Ascending aorta (tissue), 2 donors: ENCODE results near the gene XRCC3. TPM values are rescaled to one million over a fixed set of nuclear protein-coding genes. Genes with fewer than 3 reads are reported as not detected.
A peak's percentile ranks its signal among the peaks of the same experiment; 100 is the strongest.

ENCODE experiments used
- DNase-seq, 2 donors: peaks; one replicate each; pipeline ENCODE4 v3.0.0-alpha.2; 2019; ENCODE audit warnings: low spot score in 2 of 2
- H3K27ac ChIP-seq, 2 donors: fragments of 200-600 bp; sonication (generic); one replicate each; pipeline ENCODE4 v1.5.1; 2016 to 2017; ENCODE audit warnings: mild to moderate bottlenecking in 1 of 2
- H3K27me3 ChIP-seq: fragments of 200-600 bp; sonication (generic); one replicate; pipeline ENCODE4 v1.5.1; 2017
- H3K36me3 ChIP-seq, 2 donors: fragments of 200-600 bp; sonication (generic); one replicate each; pipeline ENCODE4 v1.5.1; 2016
- H3K4me1 ChIP-seq, 2 donors: fragments of 200-600 bp; sonication (generic); one replicate each; pipeline ENCODE4 v1.5.1; 2016 to 2017; ENCODE audit warnings: mild to moderate bottlenecking in 1 of 2
- H3K4me3 ChIP-seq, 2 donors: fragments of 200-600 bp; sonication (generic); one replicate each; pipeline ENCODE4 v1.5.1; 2016 to 2017; ENCODE audit warnings: mild to moderate bottlenecking in 1 of 2
- H3K9me3 ChIP-seq, 2 donors: fragments of 200-600 bp; sonication (generic); one replicate each; pipeline ENCODE4 v1.5.1; 2016
- intact Hi-C: fragments of 100-400 bp; cut with DNase I; formaldehyde crosslinking; loops from one replicate; pipeline ENCODE4 v1.15.1; 2023
- total RNA-seq: library from RNA; depleted of rRNA; stranded (reverse); fragments of >200 nt; gene quantifications from one replicate; pipeline ENCODE4 v1.1.0, GENCODE V29; 2016
- TF ChIP-seq, protein P1 (sequence below), 3 experiments: fragments of 200-600 bp in 2 of 3; fragments of 450-650 bp in 1 of 3; sonication (generic) in 2 of 3; IDR thresholded peaks; one replicate each; pipeline ENCODE4 v1.5.1; 2016 to 2019; ENCODE audit warnings: antibody characterized with exemption in 3 of 3, mild to moderate bottlenecking in 1 of 3, moderate library complexity in 1 of 3

Gene XRCC3
- total RNA-seq, 1 donor from 2014 or later = 9.0 TPM

DNA sequence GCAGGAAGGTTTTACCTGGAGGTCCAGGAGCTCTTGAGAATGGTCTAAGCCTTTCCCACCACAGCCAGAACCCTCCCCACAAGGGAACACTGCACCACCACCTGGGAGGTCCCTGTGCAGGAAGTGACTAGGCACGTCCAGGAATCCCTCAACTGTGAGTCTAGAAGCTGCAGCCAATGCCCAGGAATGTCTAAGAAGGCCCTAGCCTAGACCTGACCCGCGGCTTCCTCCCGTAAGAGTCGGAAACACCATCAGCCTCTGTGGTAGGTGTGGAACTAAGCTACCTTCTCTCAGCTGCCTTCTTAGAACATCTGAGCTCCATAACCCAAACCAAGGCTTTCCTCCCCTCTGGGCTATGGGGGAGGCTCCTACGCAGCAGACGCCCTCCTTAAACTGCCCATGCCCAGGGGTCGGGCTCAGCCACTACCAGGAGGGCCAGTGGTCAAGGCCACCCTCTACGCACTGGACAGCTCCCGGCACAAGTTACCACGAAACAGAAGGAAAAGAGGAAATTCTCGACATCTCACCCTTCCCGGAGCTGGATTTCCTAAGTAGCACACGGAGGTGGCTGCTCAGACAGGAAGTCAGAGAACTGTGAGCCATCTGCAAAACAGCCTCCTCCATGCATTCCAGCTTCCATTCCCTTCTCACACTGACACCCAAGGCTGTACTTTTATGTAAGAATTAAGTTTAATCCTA lies 25.9 kb upstream of the XRCC3 start:
- TF ChIP-seq, protein P1, sequence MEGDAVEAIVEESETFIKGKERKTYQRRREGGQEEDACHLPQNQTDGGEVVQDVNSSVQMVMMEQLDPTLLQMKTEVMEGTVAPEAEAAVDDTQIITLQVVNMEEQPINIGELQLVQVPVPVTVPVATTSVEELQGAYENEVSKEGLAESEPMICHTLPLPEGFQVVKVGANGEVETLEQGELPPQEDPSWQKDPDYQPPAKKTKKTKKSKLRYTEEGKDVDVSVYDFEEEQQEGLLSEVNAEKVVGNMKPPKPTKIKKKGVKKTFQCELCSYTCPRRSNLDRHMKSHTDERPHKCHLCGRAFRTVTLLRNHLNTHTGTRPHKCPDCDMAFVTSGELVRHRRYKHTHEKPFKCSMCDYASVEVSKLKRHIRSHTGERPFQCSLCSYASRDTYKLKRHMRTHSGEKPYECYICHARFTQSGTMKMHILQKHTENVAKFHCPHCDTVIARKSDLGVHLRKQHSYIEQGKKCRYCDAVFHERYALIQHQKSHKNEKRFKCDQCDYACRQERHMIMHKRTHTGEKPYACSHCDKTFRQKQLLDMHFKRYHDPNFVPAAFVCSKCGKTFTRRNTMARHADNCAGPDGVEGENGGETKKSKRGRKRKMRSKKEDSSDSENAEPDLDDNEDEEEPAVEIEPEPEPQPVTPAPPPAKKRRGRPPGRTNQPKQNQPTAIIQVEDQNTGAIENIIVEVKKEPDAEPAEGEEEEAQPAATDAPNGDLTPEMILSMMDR (IDR thresholded peaks at IDR 0.05) = no peak
- no peaks in the 10 kb centered on the region for H3K27me3 ChIP-seq
- H3K36me3 ChIP-seq = peaks cover 10 to 19% of the 10 kb centered on the region in 2 donors
- peak in 1 of 2 donors; percentile 56 for DNase-seq
- H3K4me1 ChIP-seq = peaks cover 11 to 17% of the 10 kb centered on the region in 2 donors
- H3K4me3 ChIP-seq = no peak overlapping the region
- intact Hi-C loops = no loop called here
- no peaks in the 10 kb centered on the region for H3K9me3 ChIP-seq
- no peak overlapping the region for H3K27ac ChIP-seq

DNA sequence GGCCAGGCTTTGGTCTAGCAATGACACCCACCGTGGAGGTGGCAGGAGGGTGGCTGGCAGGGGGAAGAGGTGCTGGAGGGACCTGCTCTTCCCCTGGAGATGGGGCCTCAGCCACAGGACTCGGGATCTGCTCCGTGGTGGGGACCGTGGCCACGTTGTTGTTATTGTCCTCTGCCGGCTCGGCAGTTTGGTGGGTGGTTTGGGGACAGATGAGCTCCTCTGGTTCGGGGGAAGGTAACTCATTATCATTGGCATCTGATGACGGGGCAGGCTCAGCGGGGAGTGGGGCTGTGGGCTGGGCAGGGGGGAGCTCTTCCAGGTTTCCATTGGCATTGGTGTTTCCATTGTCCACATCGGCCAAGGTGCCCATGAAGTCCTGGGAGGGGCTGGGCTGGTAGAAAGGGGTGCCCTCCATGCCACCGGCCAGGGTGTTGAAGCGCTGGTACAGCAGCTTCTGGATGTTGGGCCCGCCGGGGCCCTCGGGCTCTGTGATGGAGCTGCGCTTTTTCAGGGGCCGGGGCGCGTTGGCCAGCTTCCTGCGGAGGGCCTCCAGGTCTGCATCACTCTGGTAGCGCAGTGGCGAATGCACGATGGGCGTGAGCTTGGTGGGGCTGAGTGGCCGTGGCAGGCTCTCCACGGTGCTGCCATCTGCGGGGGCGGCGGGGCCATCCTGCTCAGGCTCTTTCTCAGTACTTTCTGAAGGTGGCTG lies 24.7 kb upstream of the XRCC3 start:
- H3K27me3 ChIP-seq = no peaks in the 10 kb centered on the region
- intact Hi-C loops = loop anchor here (5.0 kb wide), 1 partner anchor 168 kb away; no protein-coding TSS in a partner anchor
- TF ChIP-seq, protein P1 (IDR thresholded peaks at IDR 0.05) = no peak
- peak in 1 of 2 donors; percentile 56 for DNase-seq
- H3K27ac ChIP-seq = no peak overlapping the region
- H3K9me3 ChIP-seq = no peaks in the 10 kb centered on the region
- H3K36me3 ChIP-seq = peaks cover 10 to 15% of the 10 kb centered on the region in 2 donors
- no peak overlapping the region for H3K4me3 ChIP-seq
- peaks cover 17 to 29% of the 10 kb centered on the region in 2 donors for H3K4me1 ChIP-seq

DNA sequence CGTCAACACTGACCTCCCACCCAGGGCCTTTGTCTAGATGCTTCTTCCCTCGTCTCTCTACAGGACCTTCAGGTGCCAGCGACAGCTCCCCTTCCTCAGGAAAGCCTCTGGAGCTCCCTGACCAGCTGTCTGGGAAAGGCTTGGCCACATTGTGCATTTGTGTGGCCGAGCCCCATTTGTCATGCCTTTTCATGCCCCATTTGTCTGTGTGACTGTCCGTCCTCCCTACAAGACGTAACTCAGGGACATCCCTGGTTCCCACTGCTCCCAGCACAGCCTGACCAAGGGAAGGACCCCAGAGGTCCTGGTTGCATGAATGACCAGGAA lies 24.2 kb upstream of the XRCC3 start:
- intact Hi-C loops = loop anchor here (5.0 kb wide), 1 partner anchor 167 kb away; no protein-coding TSS in a partner anchor
- H3K27ac ChIP-seq = peak overlapping the region in 1 of 2 donors; percentile 12
- peaks cover 13 to 14% of the 10 kb centered on the region in 2 donors for H3K36me3 ChIP-seq

DNA sequence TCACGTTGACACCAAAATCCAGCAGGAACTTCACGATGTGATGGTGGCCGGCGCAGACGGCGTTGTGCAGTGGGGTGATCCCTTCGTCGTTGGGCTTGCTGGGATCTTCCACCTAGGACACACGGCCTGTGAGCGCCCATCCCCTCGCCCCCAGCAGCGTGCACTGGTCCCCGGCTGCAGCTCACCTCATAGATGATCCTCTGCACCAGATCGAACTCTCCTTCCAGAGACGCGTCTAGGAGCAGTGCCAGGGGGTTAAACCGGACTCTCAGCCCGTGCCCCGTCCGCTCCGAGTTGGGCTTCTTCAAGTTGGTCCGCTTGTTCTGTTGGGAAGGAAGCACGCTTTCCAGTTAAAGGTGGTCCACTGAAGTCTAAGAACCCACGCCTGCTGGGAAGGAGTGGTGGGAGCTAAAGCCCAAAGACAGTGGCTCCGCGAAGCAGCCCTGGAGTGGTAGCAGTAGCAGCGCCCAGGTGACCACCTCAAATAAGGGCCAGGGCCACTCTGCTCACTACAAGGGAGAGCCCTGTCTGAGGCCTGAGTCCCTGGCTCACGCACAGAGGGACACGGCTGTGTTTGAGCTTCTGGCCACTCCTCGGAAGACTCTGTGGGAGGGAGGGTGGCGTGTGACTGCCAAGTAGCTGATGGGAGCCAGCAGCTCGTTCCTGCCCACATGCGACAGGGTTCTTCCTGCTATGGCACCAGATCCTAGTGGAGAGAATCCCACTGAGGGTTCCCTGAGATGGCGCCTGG lies 23.6 kb upstream of the XRCC3 start:
- DNase-seq = peak in 1 of 2 donors; percentile 61
- peaks cover 17 to 31% of the 10 kb centered on the region in 2 donors for H3K4me1 ChIP-seq
- H3K9me3 ChIP-seq = no peaks in the 10 kb centered on the region
- TF ChIP-seq, protein P1 (IDR thresholded peaks at IDR 0.05) = no peak
- H3K27ac ChIP-seq = peak overlapping the region in 1 of 2 donors; percentile 12
- intact Hi-C loops = loop anchor here (5.0 kb wide), 1 partner anchor 167 kb away; no protein-coding TSS in a partner anchor
- no peak overlapping the region for H3K4me3 ChIP-seq
- H3K27me3 ChIP-seq = no peaks in the 10 kb centered on the region
- H3K36me3 ChIP-seq = peaks cover 18 to 20% of the 10 kb centered on the region in 2 donors

More for the DNA sequence above, 24.2 kb upstream of the XRCC3 start:
- TF ChIP-seq, protein P1 (IDR thresholded peaks at IDR 0.05) = no peak
- DNase-seq = no peak
- Histone ChIP-seq H3K4me1 (peaks cover 17 to 31% of the 10 kb centered on the region in 2 donors), H3K4me3 (no peak overlapping the region), H3K27me3 (no peaks in the 10 kb centered on the region), H3K9me3 (no peaks in the 10 kb centered on the region)

DNA sequence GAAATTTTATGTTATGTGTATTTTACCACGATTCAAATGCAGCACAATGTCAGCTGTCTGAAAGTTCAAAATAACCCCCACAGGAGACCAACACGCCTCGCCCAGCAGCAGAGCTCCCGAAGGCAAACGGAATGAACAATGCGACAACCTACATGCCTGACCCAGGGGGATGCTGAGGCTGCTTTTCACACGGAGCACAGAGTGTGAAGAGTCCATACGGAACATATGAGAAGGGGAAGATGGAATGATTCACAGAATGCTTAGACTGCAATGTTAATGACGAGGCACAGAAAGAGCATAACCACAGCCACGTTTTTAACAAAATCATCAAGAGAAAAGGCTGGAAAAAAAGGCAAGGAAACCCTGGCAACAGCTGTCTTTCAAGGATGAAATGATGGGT lies 22.9 kb upstream of the XRCC3 start:
- Histone ChIP-seq H3K27me3 (no peaks in the 10 kb centered on the region), H3K4me1 (peaks cover 17 to 31% of the 10 kb centered on the region in 2 donors), H3K4me3 (no peak overlapping the region), H3K9me3 (no peaks in the 10 kb centered on the region), H3K27ac (no peak overlapping the region), H3K36me3 (peaks cover 22 to 27% of the 10 kb centered on the region in 2 donors)
- intact Hi-C loops = loop anchor here (5.0 kb wide), 1 partner anchor 166 kb away; no protein-coding TSS in a partner anchor
- TF ChIP-seq, protein P1 (IDR thresholded peaks at IDR 0.05) = no peak
- peak in 1 of 2 donors; percentile 33 for DNase-seq
